Stimulated activated naive CD8-positive, alpha-beta T cell treated with anti-CD3 and anti-CD28 coated beads, Interleukin-15, Interleukin-2, amounts not matched to agents 100 ng/mL and 50 ng/mL, for 24 hours (primary cell): ENCODE results near the gene CACNG5.

Experiments
- H3K27ac Mint-ChIP-seq: one replicate; pipeline ENCODE4 v1.8.0; 2021; ENCODE audit warnings: mild to moderate bottlenecking, mixed read lengths
- H3K27me3 Mint-ChIP-seq: one replicate; pipeline ENCODE4 v1.8.0; 2021; ENCODE audit warnings: mixed read lengths
- H3K36me3 Mint-ChIP-seq: one replicate; pipeline ENCODE4 v1.8.0; 2021; ENCODE audit warnings: low read depth, mixed read lengths
- H3K4me1 Mint-ChIP-seq: one replicate; pipeline ENCODE4 v1.8.0; 2021; ENCODE audit warnings: low read depth, mixed read lengths
- H3K4me3 Mint-ChIP-seq: one replicate; pipeline ENCODE4 v1.8.0; 2021; ENCODE audit warnings: mild to moderate bottlenecking, mixed read lengths
- H3K9me3 Mint-ChIP-seq: one replicate; pipeline ENCODE4 v1.8.0; 2021; ENCODE audit warnings: mixed read lengths

CACNG5 gene

GRCh38 chr17:66834919-66835454, at the start of gene CACNG5:
CACNG5 (plus strand) TSS chr17:66835117; CDS start chr17:66877333, 42,216 bp downstream.
- Mint-ChIP-seq H3K9me3 (no peaks in the 10 kb centered on the region), H3K27ac (no peak within 1 kb of the TSS), H3K36me3 (no peaks in the 10 kb centered on the region), H3K27me3 (peaks cover 66% of the 10 kb centered on the region), H3K4me3 (no peak within 1 kb of the TSS), H3K4me1 (no peaks in the 10 kb centered on the region)

- Mint-ChIP-seq H3K4me3 (no peak overlapping the region), H3K27ac (no peak overlapping the region), H3K27me3 (no peaks in the 10 kb centered on the region), H3K36me3 (peaks cover 42% of the 10 kb centered on the region), H3K4me1 (peaks cover 5% of the 10 kb centered on the region), H3K9me3 (no peaks in the 10 kb centered on the region)
Observed at GRCh38 chr17:66786107-66786506, 48.8 kb upstream of the CACNG5 start.

GRCh38 chr17:66787914-66788313, 47.0 kb upstream of the CACNG5 start:
- H3K36me3 Mint-ChIP-seq, result peaks cover 53% of the 10 kb centered on the region
- no peaks in the 10 kb centered on the region for H3K27me3 Mint-ChIP-seq
- H3K27ac Mint-ChIP-seq, result no peak overlapping the region
- H3K9me3 Mint-ChIP-seq, result no peaks in the 10 kb centered on the region
- peaks cover 11% of the 10 kb centered on the region for H3K4me1 Mint-ChIP-seq
- no peak overlapping the region for H3K4me3 Mint-ChIP-seq

- Mint-ChIP-seq H3K27me3 (no peaks in the 10 kb centered on the region), H3K36me3 (peaks cover 59% of the 10 kb centered on the region), H3K27ac (no peak overlapping the region), H3K4me1 (peaks cover 11% of the 10 kb centered on the region), H3K9me3 (no peaks in the 10 kb centered on the region), H3K4me3 (no peak overlapping the region)
Observed at GRCh38 chr17:66789093-66789492, 45.8 kb upstream of the CACNG5 start.

- Mint-ChIP-seq H3K27me3 (no peaks in the 10 kb centered on the region), H3K4me1 (peaks cover 11% of the 10 kb centered on the region), H3K36me3 (peaks cover 61% of the 10 kb centered on the region), H3K9me3 (no peaks in the 10 kb centered on the region), H3K27ac (no peak overlapping the region), H3K4me3 (no peak overlapping the region)
Observed at GRCh38 chr17:66789961-66790437, 44.9 kb upstream of the CACNG5 start.

GRCh38 chr17:66790501-66791061, 44.3 kb upstream of the CACNG5 start:
- Mint-ChIP-seq H3K27me3 (no peaks in the 10 kb centered on the region), H3K27ac (peak overlapping the region; percentile 33), H3K4me1 (peaks cover 11% of the 10 kb centered on the region), H3K36me3 (peaks cover 65% of the 10 kb centered on the region), H3K9me3 (no peaks in the 10 kb centered on the region), H3K4me3 (no peak overlapping the region)

GRCh38 chr17:66791347-66791746, 43.6 kb upstream of the CACNG5 start:
- H3K27me3 Mint-ChIP-seq, result no peaks in the 10 kb centered on the region
- H3K9me3 Mint-ChIP-seq, result no peaks in the 10 kb centered on the region
- peak overlapping the region; percentile 43 for H3K27ac Mint-ChIP-seq
- peaks cover 11% of the 10 kb centered on the region for H3K4me1 Mint-ChIP-seq
- H3K36me3 Mint-ChIP-seq, result peaks cover 71% of the 10 kb centered on the region
- no peak overlapping the region for H3K4me3 Mint-ChIP-seq

GRCh38 chr17:66793814-66794213, 41.1 kb upstream of the CACNG5 start:
- Mint-ChIP-seq H3K4me1 (peaks cover 14% of the 10 kb centered on the region), H3K27me3 (no peaks in the 10 kb centered on the region), H3K27ac (no peak overlapping the region), H3K9me3 (peaks cover 4% of the 10 kb centered on the region), H3K4me3 (no peak overlapping the region), H3K36me3 (peaks cover 66% of the 10 kb centered on the region)

GRCh38 chr17:66795486-66795885, 39.4 kb upstream of the CACNG5 start:
- Mint-ChIP-seq H3K4me3 (no peak overlapping the region), H3K27me3 (no peaks in the 10 kb centered on the region), H3K9me3 (peaks cover 4% of the 10 kb centered on the region), H3K27ac (no peak overlapping the region), H3K36me3 (peaks cover 60% of the 10 kb centered on the region), H3K4me1 (peaks cover 15% of the 10 kb centered on the region)

- H3K27me3 Mint-ChIP-seq, result no peaks in the 10 kb centered on the region
- H3K4me1 Mint-ChIP-seq, result peaks cover 6% of the 10 kb centered on the region
- H3K9me3 Mint-ChIP-seq, result peaks cover 4% of the 10 kb centered on the region
- H3K4me3 Mint-ChIP-seq, result no peak overlapping the region
- peaks cover 55% of the 10 kb centered on the region for H3K36me3 Mint-ChIP-seq
- no peak overlapping the region for H3K27ac Mint-ChIP-seq
Observed at GRCh38 chr17:66799849-66800537, 34.9 kb upstream of the CACNG5 start.

- Mint-ChIP-seq H3K4me3 (no peak overlapping the region), H3K36me3 (peaks cover 42% of the 10 kb centered on the region)
Observed at GRCh38 chr17:66803474-66803951, 31.4 kb upstream of the CACNG5 start.

GRCh38 chr17:66805567-66805966, 29.4 kb upstream of the CACNG5 start:
- Mint-ChIP-seq H3K9me3 (no peaks in the 10 kb centered on the region), H3K27ac (no peak overlapping the region), H3K27me3 (no peaks in the 10 kb centered on the region), H3K4me3 (no peak overlapping the region), H3K36me3 (peaks cover 40% of the 10 kb centered on the region), H3K4me1 (peaks cover 21% of the 10 kb centered on the region)

More at GRCh38 chr17:66803474-66803951, 31.4 kb upstream of the CACNG5 start:
- Mint-ChIP-seq H3K27ac (no peak overlapping the region), H3K4me1 (peaks cover 23% of the 10 kb centered on the region), H3K27me3 (no peaks in the 10 kb centered on the region), H3K9me3 (no peaks in the 10 kb centered on the region)

- Mint-ChIP-seq H3K4me1 (peaks cover 21% of the 10 kb centered on the region), H3K9me3 (no peaks in the 10 kb centered on the region), H3K36me3 (peaks cover 30% of the 10 kb centered on the region), H3K27ac (no peak overlapping the region), H3K4me3 (no peak overlapping the region), H3K27me3 (no peaks in the 10 kb centered on the region)
Observed at GRCh38 chr17:66807182-66807581, 27.7 kb upstream of the CACNG5 start.

GRCh38 chr17:66809408-66809807, 25.5 kb upstream of the CACNG5 start:
- no peak overlapping the region for H3K27ac Mint-ChIP-seq
- H3K36me3 Mint-ChIP-seq, result peaks cover 23% of the 10 kb centered on the region
- H3K27me3 Mint-ChIP-seq, result no peaks in the 10 kb centered on the region
- peaks cover 21% of the 10 kb centered on the region for H3K4me1 Mint-ChIP-seq
- H3K9me3 Mint-ChIP-seq, result no peaks in the 10 kb centered on the region
- no peak overlapping the region for H3K4me3 Mint-ChIP-seq

GRCh38 chr17:66810951-66811682, 23.8 kb upstream of the CACNG5 start:
- no peaks in the 10 kb centered on the region for H3K27me3 Mint-ChIP-seq
- peaks cover 17% of the 10 kb centered on the region for H3K36me3 Mint-ChIP-seq
- H3K4me1 Mint-ChIP-seq, result peaks cover 17% of the 10 kb centered on the region
- H3K4me3 Mint-ChIP-seq, result no peak overlapping the region
- peak overlapping the region; percentile 40 for H3K27ac Mint-ChIP-seq
- no peaks in the 10 kb centered on the region for H3K9me3 Mint-ChIP-seq
